ENCODE measurements around the gene RFESD. TPM values are rescaled to one million over a fixed set of nuclear protein-coding genes. Genes with fewer than 3 reads are reported as not detected.
"Not testable (repeated sequence)": the region's sequence is repeated elsewhere in the genome, so short reads cannot be mapped to it uniquely, and the experiment has no call there.

RFESD gene
- total RNA-seq, 2 experiments from 2014 or later = 1.3 to 1.5 TPM

DNA sequence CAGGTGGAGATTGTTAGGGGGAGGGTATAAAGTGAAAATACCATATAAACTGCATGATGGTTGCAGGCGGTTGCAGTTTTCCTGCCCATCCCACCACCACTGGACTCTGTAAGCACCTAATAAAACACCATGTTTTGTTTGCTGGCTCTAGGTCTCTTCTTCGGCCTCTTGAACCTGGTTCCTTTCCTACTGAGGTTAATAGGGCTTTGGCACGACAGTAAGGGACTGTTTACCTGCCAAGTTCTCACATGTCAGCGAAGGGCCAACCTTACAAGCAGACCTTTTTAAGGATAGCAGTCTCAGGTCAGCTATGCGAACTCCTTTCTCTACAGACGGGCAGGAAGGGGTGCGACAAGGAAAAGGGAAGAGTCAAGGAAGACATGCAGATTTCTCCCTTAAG, 3.4 kb upstream of the RFESD start:
- H3K9me3 ChIP-seq (ENCODE audit: control insufficient read depth in 1 of 2, insufficient read depth in 1 of 2, low read length in 2 of 2) = no peaks in the 10 kb centered on the region
- no peaks in the 10 kb centered on the region for H3K27me3 Mint-ChIP-seq
- H3K4me1 ChIP-seq (ENCODE audit: insufficient read depth, low read length) = peaks cover 18% of the 10 kb centered on the region
- no peak overlapping the region for H3K4me3 Mint-ChIP-seq
- H3K27ac Mint-ChIP-seq = no peak overlapping the region
- ATAC-seq (ENCODE audit: poor library complexity) (no peak), DNase-seq (no peak)
- intact Hi-C loops (cut with DNase I, micrococcal nuclease) = no loop called here
- no peaks in the 10 kb centered on the region for H3K36me3 ChIP-seq (ENCODE audit: insufficient read depth, low read length)
- no peaks in the 10 kb centered on the region for H3K36me3 Mint-ChIP-seq (ENCODE audit: low read depth)
- POLR2A ChIA-PET = interaction anchor here (2.2 kb wide), 1 partner anchor 22 kb away, joined by 5 read pairs; no protein-coding TSS in a partner anchor
- TF ChIP-seq, protein P1, sequence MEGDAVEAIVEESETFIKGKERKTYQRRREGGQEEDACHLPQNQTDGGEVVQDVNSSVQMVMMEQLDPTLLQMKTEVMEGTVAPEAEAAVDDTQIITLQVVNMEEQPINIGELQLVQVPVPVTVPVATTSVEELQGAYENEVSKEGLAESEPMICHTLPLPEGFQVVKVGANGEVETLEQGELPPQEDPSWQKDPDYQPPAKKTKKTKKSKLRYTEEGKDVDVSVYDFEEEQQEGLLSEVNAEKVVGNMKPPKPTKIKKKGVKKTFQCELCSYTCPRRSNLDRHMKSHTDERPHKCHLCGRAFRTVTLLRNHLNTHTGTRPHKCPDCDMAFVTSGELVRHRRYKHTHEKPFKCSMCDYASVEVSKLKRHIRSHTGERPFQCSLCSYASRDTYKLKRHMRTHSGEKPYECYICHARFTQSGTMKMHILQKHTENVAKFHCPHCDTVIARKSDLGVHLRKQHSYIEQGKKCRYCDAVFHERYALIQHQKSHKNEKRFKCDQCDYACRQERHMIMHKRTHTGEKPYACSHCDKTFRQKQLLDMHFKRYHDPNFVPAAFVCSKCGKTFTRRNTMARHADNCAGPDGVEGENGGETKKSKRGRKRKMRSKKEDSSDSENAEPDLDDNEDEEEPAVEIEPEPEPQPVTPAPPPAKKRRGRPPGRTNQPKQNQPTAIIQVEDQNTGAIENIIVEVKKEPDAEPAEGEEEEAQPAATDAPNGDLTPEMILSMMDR (IDR thresholded peaks at IDR 0.05) = no peak
- CTCF ChIA-PET = interaction anchor here (1.4 to 2.4 kb wide), 2 partner anchors 21 kb away, joined by 9 to 10 read pairs; no protein-coding TSS in a partner anchor
- H3K27ac ChIP-seq (ENCODE audit: low read depth in 1 of 2, low read length in 2 of 2) = no peak overlapping the region
- no peaks in the 10 kb centered on the region for H3K9me3 Mint-ChIP-seq
- no peaks in the 10 kb centered on the region for H3K27me3 ChIP-seq (ENCODE audit: control insufficient read depth in 1 of 2, insufficient read depth in 2 of 2, low read length in 2 of 2)
- H3K4me1 Mint-ChIP-seq (ENCODE audit: low read depth) = peaks cover 36% of the 10 kb centered on the region
- H3K4me3 ChIP-seq (ENCODE audit: low read length) = no peak overlapping the region

DNA sequence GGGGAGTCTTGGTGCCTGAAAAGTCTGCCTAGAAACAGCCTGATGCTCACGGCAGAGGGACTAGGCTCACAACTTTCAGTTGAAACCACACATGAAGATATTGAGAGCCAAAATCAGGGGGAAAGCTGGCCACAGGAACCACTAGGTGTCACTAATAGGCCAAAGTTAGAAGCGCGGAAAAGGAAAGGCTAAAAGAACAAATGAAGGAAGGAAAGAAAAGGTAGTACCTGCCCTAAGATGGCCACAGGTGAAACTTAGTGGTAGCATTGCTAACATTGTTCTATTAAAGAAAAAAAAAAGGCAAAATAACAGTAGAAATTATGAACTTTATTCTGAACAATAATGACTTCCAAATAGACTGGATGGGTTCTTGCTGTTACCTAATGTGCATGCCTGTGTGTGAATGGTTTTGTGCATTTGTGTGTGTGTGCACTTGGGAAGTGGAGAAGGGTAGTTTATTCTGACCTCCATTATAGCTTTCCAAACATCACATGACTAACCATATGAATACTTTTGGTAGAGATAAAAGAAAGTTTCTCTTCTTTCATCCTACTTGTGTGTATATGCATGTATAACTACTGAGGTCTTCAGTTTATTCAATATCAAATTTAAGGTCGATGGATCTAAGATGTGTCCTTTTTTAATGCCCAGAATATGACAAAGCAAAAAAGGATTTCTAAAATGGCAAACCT, 2.1 kb upstream of the RFESD start:
- Mint-ChIP-seq H3K4me3 (peak overlapping the region; percentile 65), H3K9me3 (no peaks in the 10 kb centered on the region)
- POLR2A ChIA-PET = interaction anchor here (0.9 to 2.2 kb wide), 7 partner anchors 13 to 199 kb away, joined by 3 to 5 read pairs (median 4); partner anchors contain the start of genes ARSK, GPR150 and SKIC3

DNA sequence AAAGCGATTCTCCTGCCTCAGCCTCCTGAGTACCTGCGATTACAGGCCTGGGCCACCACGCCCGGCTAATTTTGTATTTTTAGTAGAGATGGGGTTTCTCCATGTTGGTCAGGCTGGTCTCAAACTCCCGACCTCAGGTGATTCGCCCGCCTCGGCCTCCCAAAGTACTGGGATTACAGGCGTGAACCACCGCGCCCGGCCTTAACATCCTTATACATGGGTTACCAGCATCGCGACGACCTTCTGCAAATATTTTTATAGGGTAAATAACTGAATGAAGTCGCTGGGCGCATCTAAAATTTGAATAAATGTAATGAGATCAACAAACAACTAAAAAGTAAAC, 380 bp upstream of the RFESD start:
- Histone ChIP-seq H3K4me3 (ENCODE audit: low read length) (peak overlapping the region; percentile 74), H3K4me1 (ENCODE audit: insufficient read depth, low read length) (peaks cover 18% of the 10 kb centered on the region), H3K27ac (ENCODE audit: low read depth in 1 of 2, low read length in 2 of 2) (peak overlapping the region; percentile 16 to 71)
- peaks cover 51% of the 10 kb centered on the region for H3K4me1 Mint-ChIP-seq (ENCODE audit: low read depth)
- not testable (repeated sequence) for ATAC-seq (ENCODE audit: poor library complexity); H3K27me3 ChIP-seq (ENCODE audit: control insufficient read depth in 1 of 2, insufficient read depth in 2 of 2, low read length in 2 of 2); H3K9me3 ChIP-seq (ENCODE audit: control insufficient read depth in 1 of 2, insufficient read depth in 1 of 2, low read length in 2 of 2); H3K9me3 Mint-ChIP-seq; H3K36me3 Mint-ChIP-seq (ENCODE audit: low read depth); H3K36me3 ChIP-seq (ENCODE audit: insufficient read depth, low read length); DNase-seq; H3K27me3 Mint-ChIP-seq
- ChIA-PET CTCF (interaction anchor here (0.9 to 2.1 kb wide), 10 partner anchors 14 to 1222 kb away, joined by 3 to 13 read pairs (median 4); partner anchors contain the start of genes ARSK, GLRX, GPR150 and SKIC3), POLR2A (interaction anchor here (0.6 to 2.8 kb wide), 16 partner anchors 11 to 1016 kb away, joined by 3 to 87 read pairs (median 6); partner anchors contain the start of genes ARSK, CAST, ELL2 and GLRX)
- peak overlapping the region; percentile 68 for H3K27ac Mint-ChIP-seq
- intact Hi-C loops (cut with DNase I, micrococcal nuclease) = loop anchor here (5.0 kb wide), 4 partner anchors 94 to 691 kb away; partner anchors contain the start of genes ELL2 (in 1 of the 2), GLRX (in 1 of the 2) and SKIC3 (in 1 of the 2)
- peak overlapping the region; percentile 88 for H3K4me3 Mint-ChIP-seq

More for the DNA sequence above, 2.1 kb upstream of the RFESD start:
- Mint-ChIP-seq H3K27ac (peak overlapping the region; percentile 68), H3K4me1 (ENCODE audit: low read depth) (peaks cover 43% of the 10 kb centered on the region), H3K36me3 (ENCODE audit: low read depth) (no peaks in the 10 kb centered on the region), H3K27me3 (no peaks in the 10 kb centered on the region)
- H3K9me3 ChIP-seq (ENCODE audit: control insufficient read depth in 1 of 2, insufficient read depth in 1 of 2, low read length in 2 of 2) = no peaks in the 10 kb centered on the region
- intact Hi-C loops (cut with DNase I, micrococcal nuclease) = loop anchor here (1.0 to 5.0 kb wide), 9 partner anchors 12 to 693 kb away; partner anchors contain the start of genes ARSK (in 1 of the 2), ELL2 (in 1 of the 2), GLRX (in 1 of the 2) and SKIC3 (in 1 of the 2)
- DNase-seq (peak in 13 of 14 experiments; percentile 12 to 77 (median 25)), ATAC-seq (ENCODE audit: poor library complexity) (no peak)
- H3K4me3 ChIP-seq (ENCODE audit: low read length) = no peak overlapping the region
- CTCF ChIA-PET = interaction anchor here (0.9 to 2.4 kb wide), 6 partner anchors 13 to 202 kb away, joined by 3 to 14 read pairs (median 8); no protein-coding TSS in a partner anchor
- TF ChIP-seq, protein P1 (IDR thresholded peaks at IDR 0.05) = peak; percentile 74
- no peaks in the 10 kb centered on the region for H3K36me3 ChIP-seq (ENCODE audit: insufficient read depth, low read length)
- H3K27me3 ChIP-seq (ENCODE audit: control insufficient read depth in 1 of 2, insufficient read depth in 2 of 2, low read length in 2 of 2) = no peaks in the 10 kb centered on the region
- peak overlapping the region in 1 of 2 donors; percentile 12 for H3K27ac ChIP-seq (ENCODE audit: low read depth in 1 of 2, low read length in 2 of 2)
- peaks cover 18% of the 10 kb centered on the region for H3K4me1 ChIP-seq (ENCODE audit: insufficient read depth, low read length)

All from CD4-positive, alpha-beta T cell (primary cell).